Loucy (cell line): ENCODE data around the gene POU1F1.

Experiments
- H2AFZ ChIP-seq: fragments of 200-600 bp; sonication (generic); 2 replicates; pipeline ENCODE4 v1.6.0; 2016; ENCODE audit warnings: antibody characterized with exemption, mild to moderate bottlenecking, low read length, moderate library complexity
- H3F3A ChIP-seq: fragments of 200-600 bp; 2 replicates; pipeline ENCODE4 v1.6.0; 2016; ENCODE audit warnings: antibody characterized with exemption, low read depth, mild to moderate bottlenecking
- H3K27me3 ChIP-seq: fragments of 200-600 bp; sonication (generic); 2 replicates; pipeline ENCODE4 v1.6.1; 2014; ENCODE audit warnings: low read length, mild to moderate bottlenecking; ENCODE audit not compliant: insufficient read depth, poor library complexity, severe bottlenecking
- H3K36me3 ChIP-seq: fragments of 200-600 bp; sonication (generic); 2 replicates; pipeline ENCODE4 v1.6.1; 2016; ENCODE audit warnings: low read length; ENCODE audit not compliant: insufficient read depth
- H3K4me1 ChIP-seq: fragments of 200-600 bp; sonication (generic); 2 replicates; pipeline ENCODE4 v1.5.1; 2014; ENCODE audit warnings: low read length, mild to moderate bottlenecking; ENCODE audit not compliant: insufficient read depth, poor library complexity, severe bottlenecking
- H3K4me2 ChIP-seq: fragments of 200-600 bp; sonication (generic); 2 replicates; pipeline ENCODE4 v1.6.0; 2014; ENCODE audit warnings: antibody characterized with exemption, low read length, low read depth, mild to moderate bottlenecking; ENCODE audit not compliant: poor library complexity, severe bottlenecking
- H3K4me3 ChIP-seq: fragments of 200-600 bp; sonication (generic); 2 replicates; pipeline ENCODE4 v1.5.1; 2014; ENCODE audit warnings: low read length, mild to moderate bottlenecking, mixed read lengths; ENCODE audit not compliant: poor library complexity, severe bottlenecking
- H3K79me2 ChIP-seq: fragments of 200-600 bp; sonication (generic); 2 replicates; pipeline ENCODE4 v1.6.1; 2014; ENCODE audit warnings: low read length; ENCODE audit not compliant: insufficient read depth
- H3K9ac ChIP-seq: fragments of 200-600 bp; sonication (generic); 2 replicates; pipeline ENCODE4 v1.6.0; 2014; ENCODE audit warnings: mild to moderate bottlenecking, low read depth, low read length, moderate library complexity; ENCODE audit not compliant: poor library complexity, severe bottlenecking
- H3K9me2 ChIP-seq: fragments of 200-600 bp; sonication (generic); replicated peaks from 2 replicates; pipeline ENCODE4 v1.6.1; 2016; ENCODE audit warnings: low read depth, low read length, mixed read lengths
- H3K9me3 ChIP-seq: fragments of 200-600 bp; sonication (generic); 2 replicates; pipeline ENCODE4 v1.6.1; 2014; ENCODE audit warnings: mild to moderate bottlenecking, antibody characterized with exemption, low read length, low read depth; ENCODE audit not compliant: insufficient read depth
- H4K20me1 ChIP-seq: fragments of 200-600 bp; sonication (generic); 2 replicates; pipeline ENCODE4 v1.6.0; 2014; ENCODE audit warnings: antibody characterized with exemption, low read length, mild to moderate bottlenecking; ENCODE audit not compliant: insufficient read depth, poor library complexity, severe bottlenecking
- EZH2phosphoT487 ChIP-seq: fragments of 200-600 bp; IDR thresholded peaks from 2 replicates; pipeline ENCODE4 v1.6.1; 2018; ENCODE audit warnings: antibody characterized with exemption, mild to moderate bottlenecking, moderate library complexity, borderline replicate concordance
- TF ChIP-seq, protein P1 (sequence below): fragments of 200-600 bp; sonication (generic); conservative IDR thresholded peaks from 2 replicates; pipeline ENCODE4 v1.5.1; 2014; ENCODE audit warnings: mild to moderate bottlenecking, antibody characterized with exemption, low read length

Gene POU1F1

DNA sequence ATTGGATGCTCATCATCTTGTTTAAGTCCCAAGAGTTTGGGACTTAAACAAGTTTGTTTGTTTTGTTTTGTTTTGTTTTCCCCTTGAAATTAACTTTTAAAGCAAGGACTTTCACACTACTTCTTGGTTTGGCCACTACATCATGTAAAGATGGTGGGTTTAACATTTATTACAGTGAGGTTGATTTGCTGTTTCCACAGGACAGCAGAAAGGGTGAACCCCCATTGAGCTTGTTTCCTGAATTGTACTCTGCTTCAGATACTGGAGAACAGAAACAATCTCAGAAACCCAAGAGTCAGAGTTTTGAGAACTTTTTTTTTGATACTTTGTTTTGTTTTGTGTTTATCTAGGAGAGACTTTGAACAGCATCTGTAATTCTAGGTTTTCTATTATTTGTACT, 6.7 kb downstream of the POU1F1 start:
- Histone ChIP-seq H2AFZ (peak overlapping the region; percentile 67), H3K9me2 (no peaks in the 10 kb centered on the region), H3K9me3 (no peaks in the 10 kb centered on the region), H3K4me3 (no peak overlapping the region), H3K4me1 (peaks cover 38% of the 10 kb centered on the region), H3K79me2 (no peaks in the 10 kb centered on the region), H3K9ac (no peak overlapping the region), H3K4me2 (no peak overlapping the region), H3F3A (no peaks in the 10 kb centered on the region), H4K20me1 (no peaks in the 10 kb centered on the region), H3K36me3 (no peaks in the 10 kb centered on the region), H3K27me3 (no peaks in the 10 kb centered on the region)
- TF ChIP-seq EZH2phosphoT487: no peak
- TF ChIP-seq, protein P1, sequence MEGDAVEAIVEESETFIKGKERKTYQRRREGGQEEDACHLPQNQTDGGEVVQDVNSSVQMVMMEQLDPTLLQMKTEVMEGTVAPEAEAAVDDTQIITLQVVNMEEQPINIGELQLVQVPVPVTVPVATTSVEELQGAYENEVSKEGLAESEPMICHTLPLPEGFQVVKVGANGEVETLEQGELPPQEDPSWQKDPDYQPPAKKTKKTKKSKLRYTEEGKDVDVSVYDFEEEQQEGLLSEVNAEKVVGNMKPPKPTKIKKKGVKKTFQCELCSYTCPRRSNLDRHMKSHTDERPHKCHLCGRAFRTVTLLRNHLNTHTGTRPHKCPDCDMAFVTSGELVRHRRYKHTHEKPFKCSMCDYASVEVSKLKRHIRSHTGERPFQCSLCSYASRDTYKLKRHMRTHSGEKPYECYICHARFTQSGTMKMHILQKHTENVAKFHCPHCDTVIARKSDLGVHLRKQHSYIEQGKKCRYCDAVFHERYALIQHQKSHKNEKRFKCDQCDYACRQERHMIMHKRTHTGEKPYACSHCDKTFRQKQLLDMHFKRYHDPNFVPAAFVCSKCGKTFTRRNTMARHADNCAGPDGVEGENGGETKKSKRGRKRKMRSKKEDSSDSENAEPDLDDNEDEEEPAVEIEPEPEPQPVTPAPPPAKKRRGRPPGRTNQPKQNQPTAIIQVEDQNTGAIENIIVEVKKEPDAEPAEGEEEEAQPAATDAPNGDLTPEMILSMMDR: no peak

DNA sequence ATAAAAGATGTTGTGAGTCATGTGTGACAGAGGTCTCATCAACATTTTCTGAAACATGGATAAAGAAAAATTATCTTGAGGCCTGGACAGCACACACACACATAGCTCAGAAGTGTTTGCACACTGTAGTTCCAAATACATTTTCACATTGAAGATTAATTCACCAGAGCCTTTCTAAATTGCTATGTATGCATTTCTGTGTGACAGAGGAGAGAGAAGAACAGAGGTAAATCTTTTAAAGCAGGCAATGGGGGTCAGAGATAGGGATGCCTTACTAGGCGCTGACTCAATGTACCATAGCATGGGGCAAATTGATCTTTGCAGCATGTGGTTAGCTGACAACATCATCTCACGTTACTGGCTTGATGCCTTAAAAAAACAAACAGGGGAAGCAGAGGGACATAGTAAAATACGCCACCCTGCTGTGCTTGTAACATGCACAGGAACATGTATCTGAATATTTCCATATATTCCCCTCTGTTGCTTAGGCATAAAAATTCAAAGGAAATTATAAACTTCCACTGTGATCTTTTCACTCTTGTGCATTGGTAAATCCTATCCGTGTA, 7.7 kb downstream of the POU1F1 start:
- Histone ChIP-seq H3K9ac (no peak overlapping the region), H3K4me3 (no peak overlapping the region), H2AFZ (peak overlapping the region; percentile 67; the same call in 1 of the 2 replicates), H3K9me3 (no peaks in the 10 kb centered on the region), H4K20me1 (no peaks in the 10 kb centered on the region), H3K4me2 (no peak overlapping the region), H3K36me3 (no peaks in the 10 kb centered on the region), H3K4me1 (peaks cover 38% of the 10 kb centered on the region), H3F3A (no peaks in the 10 kb centered on the region), H3K9me2 (no peaks in the 10 kb centered on the region), H3K79me2 (no peaks in the 10 kb centered on the region), H3K27me3 (no peaks in the 10 kb centered on the region)
- TF ChIP-seq, protein P1: no peak
- no peak for TF ChIP-seq EZH2phosphoT487

- Histone ChIP-seq H3K4me2 (no peak overlapping the region), H3K9me3 (no peaks in the 10 kb centered on the region), H3K9ac (no peak overlapping the region), H3K36me3 (no peaks in the 10 kb centered on the region), H3K9me2 (no peaks in the 10 kb centered on the region), H3K4me3 (no peak overlapping the region), H2AFZ (peak overlapping the region; percentile 41; the same call in 1 of the 2 replicates), H3K27me3 (no peaks in the 10 kb centered on the region), H4K20me1 (no peaks in the 10 kb centered on the region), H3F3A (no peaks in the 10 kb centered on the region), H3K79me2 (no peaks in the 10 kb centered on the region), H3K4me1 (peaks cover 38% of the 10 kb centered on the region)
- TF ChIP-seq, protein P1: no peak
- no peak for TF ChIP-seq EZH2phosphoT487
Measured at GRCh38 chr3:87267953-87268645, 8.3 kb downstream of the POU1F1 start.
